GM12878 (cell line): ENCODE measurements around the gene AOAH. TPM values are rescaled to one million over a fixed set of nuclear protein-coding genes. Genes with fewer than 3 reads are reported as not detected.

Experiments used
- ATF2 ChIP-seq: IDR thresholded peaks from 2 replicates; pipeline ENCODE4 v1.6.1; 2012; ENCODE audit warnings: low read length, inconsistent platforms
- CBX3 ChIP-seq: fragments of 200-600 bp; sonication (generic); IDR thresholded peaks from 2 replicates; pipeline ENCODE4 v1.6.1; 2016; ENCODE audit warnings: low read depth, borderline replicate concordance
- CHD1 ChIP-seq: IDR thresholded peaks from 2 replicates; pipeline ENCODE4 v1.6.1; 2012; ENCODE audit warnings: low read depth, low read length, improper control_type of control experiment
- EP300 ChIP-seq, 2 experiments: fragments of 150-350 bp in 1 of 2; IDR thresholded peaks; 2 replicates each; pipeline ENCODE4 v1.6.1; 2011 to 2012; ENCODE audit warnings: low read depth in 2 of 2, low read length in 2 of 2, borderline replicate concordance in 1 of 2, improper control_type of control experiment in 1 of 2, inconsistent platforms in 1 of 2; ENCODE audit not compliant: control insufficient read depth in 1 of 2
- EZH2 ChIP-seq: IDR thresholded peaks from 2 replicates; pipeline ENCODE4 v1.6.1; 2012; ENCODE audit warnings: low read depth, mild to moderate bottlenecking, control low read depth, inconsistent platforms, low read length, borderline replicate concordance; ENCODE audit not compliant: control insufficient read depth
- IKZF1 ChIP-seq: fragments of 450-650 bp; conservative IDR thresholded peaks from 2 replicates; pipeline ENCODE4 v1.6.1; 2017; ENCODE audit warnings: antibody characterized with exemption, mild to moderate bottlenecking
- IKZF2 ChIP-seq, 2 experiments: fragments of 450-650 bp; IDR thresholded peaks; 2 replicates each; pipeline ENCODE4 v1.6.1; 2017; ENCODE audit warnings: mild to moderate bottlenecking in 2 of 2, moderate library complexity in 2 of 2
- RELA ChIP-seq: fragments of 450-650 bp; IDR thresholded peaks from 2 replicates; pipeline ENCODE4 v1.8.0; 2014; ENCODE audit warnings: borderline replicate concordance; ENCODE audit not compliant: partially characterized antibody
- RFX5 ChIP-seq: IDR thresholded peaks from 2 replicates; pipeline ENCODE4 v1.6.1; 2011; ENCODE audit warnings: low read depth, low read length, improper control_type of control experiment
- SREBF1 ChIP-seq: IDR thresholded peaks from 2 replicates; pipeline ENCODE4 v1.6.1; 2012; ENCODE audit warnings: mild to moderate bottlenecking, low read length
- STAT3 ChIP-seq: IDR thresholded peaks from 2 replicates; pipeline ENCODE4 v1.6.1; 2011; ENCODE audit warnings: low read depth, low read length, improper control_type of control experiment
- TARDBP ChIP-seq: IDR thresholded peaks from 2 replicates; pipeline ENCODE4 v1.6.1; 2016; ENCODE audit warnings: borderline replicate concordance
- ZBTB11 ChIP-seq: fragments of 450-650 bp; formaldehyde crosslinking; IDR thresholded peaks from 2 replicates; pipeline ENCODE4 v1.5.0; 2022; ENCODE audit warnings: mild to moderate bottlenecking, missing genetic modification characterization
- polyA plus RNA-seq, 11 experiments: library from polyadenylated mRNA; depleted of rRNA in 4 of 11; unstranded in 6 of 11; stranded (reverse) in 5 of 11; fragments of >200 nt; fragmentation: Nextera tagmentation in 4 of 11; fragmentation: Illumina TruSeq in 1 of 11; extraction: Ambion mirVana in 4 of 11; extraction: Trizol in 1 of 11; gene quantifications; 1 replicate in 1 of 11; 2 replicates in 10 of 11; pipeline versions ENCODE4 v1.2.1 to v1.2.3, GENCODE V29; 2011 to 2016; ENCODE audit warnings: inconsistent platforms in 2 of 11, missing spikeins in 2 of 11, low read depth in 1 of 11
- total RNA-seq, 4 experiments: library from RNA; depleted of rRNA in 3 of 4; stranded (reverse); fragments of >200 nt in 3 of 4; fragmentation: Illumina TruSeq in 1 of 4; extraction: Trizol in 1 of 4; gene quantifications; 2 replicates each; pipeline versions ENCODE4 v1.2.1 to v1.2.3, GENCODE V29; 2013 to 2021

The AOAH gene
- total and polyA plus RNA-seq, 10 of the 15 experiments (the other 5 are each of a cell fraction or from before 2014, with no cell fraction given), result 0.32 to 2.8 (median 1.4) TPM

DNA sequence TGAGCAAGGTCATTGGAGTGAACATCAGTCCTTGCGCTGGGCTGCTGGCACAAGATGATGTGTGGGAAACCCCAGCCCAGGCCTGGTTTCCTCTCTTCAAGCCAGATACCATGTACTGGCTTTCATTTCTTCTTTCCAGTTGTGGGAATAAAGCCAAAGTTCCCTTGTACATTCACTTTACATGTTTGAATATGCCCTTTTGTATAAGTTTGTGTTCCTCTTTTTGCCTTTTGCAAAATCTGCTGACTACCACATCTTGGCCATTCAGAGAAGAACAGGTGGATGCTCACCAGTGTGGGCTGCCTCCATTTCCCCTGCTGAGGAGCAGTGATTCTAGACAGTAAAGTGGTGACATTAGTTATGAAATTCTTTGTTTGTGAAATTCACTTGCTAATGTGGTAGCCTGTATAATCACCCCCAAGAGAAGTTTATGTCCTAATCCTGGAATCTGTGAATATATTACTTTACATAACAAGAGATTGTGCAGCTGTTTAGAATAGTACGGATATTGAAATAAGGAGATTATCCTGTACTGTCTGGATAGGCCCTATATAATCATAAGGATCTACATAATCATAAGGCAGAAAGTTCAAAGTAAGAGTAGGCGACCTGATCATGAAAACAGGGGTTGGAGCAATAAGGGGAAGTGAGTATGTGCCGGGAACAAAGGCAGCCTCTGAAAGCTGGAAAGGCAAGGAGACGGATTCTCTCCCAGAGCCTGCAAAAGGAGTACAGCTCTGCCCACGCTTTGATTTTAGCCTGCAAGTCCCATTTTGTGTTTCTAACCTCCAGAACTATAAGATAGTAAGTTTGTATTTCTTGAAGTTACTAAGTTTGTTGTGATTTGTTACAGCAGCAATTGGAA, 18.8 kb upstream of the AOAH start (continued):
- 0 out of 2 replicates have a peak, but pooled peaks have one; percentile 17 for TF ChIP-seq ATF2
- TF ChIP-seq ZBTB11 (CRISPR knock-in tag), result no peak
- no peak for TF ChIP-seq TARDBP
- no peak for TF ChIP-seq CBX3
- TF ChIP-seq RELA, result no peak
- TF ChIP-seq EP300 (IDR thresholded peaks at IDR 0.05; ENCODE audit: borderline replicate concordance in 1 of 2, control insufficient read depth in 1 of 2, low read depth in 2 of 2, low read length in 2 of 2), result 0 out of 4 replicates have a peak, but pooled peaks of 1 of the 2 experiments have one; percentile 19
- TF ChIP-seq STAT3, result no peak
- TF ChIP-seq IKZF2 (IDR thresholded peaks at IDR 0.05), result peak; percentile 50 to 51; a peak in 2 of 4 replicates
- TF ChIP-seq EZH2, result no peak
- no peak for TF ChIP-seq CHD1
- TF ChIP-seq SREBF1, result no peak
- TF ChIP-seq RFX5, result no peak
- TF ChIP-seq IKZF1, result peak; percentile 58
